ENCODE data around the gene MAP1LC3A.

Gene MAP1LC3A

DNA sequence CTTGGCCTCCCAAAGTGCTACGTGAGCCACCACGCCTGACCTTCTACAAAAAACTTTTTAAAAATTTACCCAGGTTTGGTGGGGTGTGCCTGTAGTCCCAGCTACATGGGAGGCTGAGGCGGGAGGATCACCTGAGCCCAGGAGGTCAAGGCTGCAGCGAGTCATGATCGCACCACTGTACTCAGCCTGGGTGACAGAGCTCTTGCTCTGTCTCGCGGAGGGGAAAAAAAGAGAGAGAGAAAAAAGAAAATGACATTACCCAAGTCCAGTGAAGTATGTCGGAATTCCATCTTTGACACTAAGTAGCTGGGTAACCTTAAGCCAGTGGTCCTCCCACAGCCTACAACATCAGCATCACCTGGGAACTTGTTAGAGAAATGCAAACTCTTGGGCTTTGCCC lies 18.8 kb upstream of the MAP1LC3A start (continued):
- TF ChIP-seq, protein P1, sequence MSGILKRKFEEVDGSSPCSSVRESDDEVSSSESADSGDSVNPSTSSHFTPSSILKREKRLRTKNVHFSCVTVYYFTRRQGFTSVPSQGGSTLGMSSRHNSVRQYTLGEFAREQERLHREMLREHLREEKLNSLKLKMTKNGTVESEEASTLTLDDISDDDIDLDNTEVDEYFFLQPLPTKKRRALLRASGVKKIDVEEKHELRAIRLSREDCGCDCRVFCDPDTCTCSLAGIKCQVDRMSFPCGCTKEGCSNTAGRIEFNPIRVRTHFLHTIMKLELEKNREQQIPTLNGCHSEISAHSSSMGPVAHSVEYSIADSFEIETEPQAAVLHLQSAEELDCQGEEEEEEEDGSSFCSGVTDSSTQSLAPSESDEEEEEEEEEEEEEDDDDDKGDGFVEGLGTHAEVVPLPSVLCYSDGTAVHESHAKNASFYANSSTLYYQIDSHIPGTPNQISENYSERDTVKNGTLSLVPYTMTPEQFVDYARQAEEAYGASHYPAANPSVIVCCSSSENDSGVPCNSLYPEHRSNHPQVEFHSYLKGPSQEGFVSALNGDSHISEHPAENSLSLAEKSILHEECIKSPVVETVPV (CRISPR knock-in tag; IDR thresholded peaks at IDR 0.05), result no peak

DNA sequence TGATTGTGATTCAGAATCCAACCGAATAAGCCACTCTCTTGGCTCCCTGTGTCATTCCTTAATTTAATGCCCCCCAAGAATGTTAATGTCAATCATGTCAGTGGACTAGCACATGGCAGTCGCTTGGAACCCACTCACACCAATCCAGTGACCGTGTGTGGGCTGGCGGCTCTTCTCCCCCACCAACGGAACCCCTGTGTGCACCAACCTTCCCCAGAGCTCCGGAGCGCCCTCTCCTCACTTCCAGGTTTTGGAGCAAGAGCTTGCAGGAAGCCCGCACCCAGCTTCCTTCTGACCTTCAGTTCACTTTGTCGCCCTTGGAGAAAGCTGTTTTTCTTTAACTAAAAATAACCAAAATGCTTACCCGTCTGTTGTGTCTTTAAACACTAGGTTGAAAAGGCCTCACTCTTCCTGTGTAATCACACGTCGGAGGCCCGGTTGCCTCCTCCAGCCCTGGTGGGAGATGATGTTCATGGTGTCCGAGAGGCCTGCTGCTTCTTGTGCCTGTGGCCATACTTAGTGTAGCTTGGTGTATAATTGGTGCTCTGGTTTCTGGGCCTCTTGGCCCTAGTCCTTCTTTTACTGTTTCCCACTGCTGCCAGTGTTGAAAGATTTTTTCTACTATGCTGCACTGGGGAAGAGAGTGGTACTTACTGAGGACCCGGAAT lies 17.8 kb upstream of the MAP1LC3A start:
- TF ChIP-seq GLIS3 (CRISPR knock-in tag; IDR thresholded peaks at IDR 0.05) (no peak), TOX (CRISPR knock-in tag; IDR thresholded peaks at IDR 0.05; ENCODE audit: borderline replicate concordance) (no peak)
- TF ChIP-seq, protein P1 (CRISPR knock-in tag; IDR thresholded peaks at IDR 0.05), result no peak
- TF ChIP-seq, protein P2, sequence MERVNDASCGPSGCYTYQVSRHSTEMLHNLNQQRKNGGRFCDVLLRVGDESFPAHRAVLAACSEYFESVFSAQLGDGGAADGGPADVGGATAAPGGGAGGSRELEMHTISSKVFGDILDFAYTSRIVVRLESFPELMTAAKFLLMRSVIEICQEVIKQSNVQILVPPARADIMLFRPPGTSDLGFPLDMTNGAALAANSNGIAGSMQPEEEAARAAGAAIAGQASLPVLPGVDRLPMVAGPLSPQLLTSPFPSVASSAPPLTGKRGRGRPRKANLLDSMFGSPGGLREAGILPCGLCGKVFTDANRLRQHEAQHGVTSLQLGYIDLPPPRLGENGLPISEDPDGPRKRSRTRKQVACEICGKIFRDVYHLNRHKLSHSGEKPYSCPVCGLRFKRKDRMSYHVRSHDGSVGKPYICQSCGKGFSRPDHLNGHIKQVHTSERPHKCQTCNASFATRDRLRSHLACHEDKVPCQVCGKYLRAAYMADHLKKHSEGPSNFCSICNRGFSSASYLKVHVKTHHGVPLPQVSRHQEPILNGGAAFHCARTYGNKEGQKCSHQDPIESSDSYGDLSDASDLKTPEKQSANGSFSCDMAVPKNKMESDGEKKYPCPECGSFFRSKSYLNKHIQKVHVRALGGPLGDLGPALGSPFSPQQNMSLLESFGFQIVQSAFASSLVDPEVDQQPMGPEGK (CRISPR knock-in tag; IDR thresholded peaks at IDR 0.05; ENCODE audit: borderline replicate concordance), result no peak
- TF ChIP-seq, protein P3, sequence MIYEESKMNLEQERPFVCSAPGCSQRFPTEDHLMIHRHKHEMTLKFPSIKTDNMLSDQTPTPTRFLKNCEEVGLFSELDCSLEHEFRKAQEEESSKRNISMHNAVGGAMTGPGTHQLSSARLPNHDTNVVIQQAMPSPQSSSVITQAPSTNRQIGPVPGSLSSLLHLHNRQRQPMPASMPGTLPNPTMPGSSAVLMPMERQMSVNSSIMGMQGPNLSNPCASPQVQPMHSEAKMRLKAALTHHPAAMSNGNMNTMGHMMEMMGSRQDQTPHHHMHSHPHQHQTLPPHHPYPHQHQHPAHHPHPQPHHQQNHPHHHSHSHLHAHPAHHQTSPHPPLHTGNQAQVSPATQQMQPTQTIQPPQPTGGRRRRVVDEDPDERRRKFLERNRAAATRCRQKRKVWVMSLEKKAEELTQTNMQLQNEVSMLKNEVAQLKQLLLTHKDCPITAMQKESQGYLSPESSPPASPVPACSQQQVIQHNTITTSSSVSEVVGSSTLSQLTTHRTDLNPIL (CRISPR knock-in tag; IDR thresholded peaks at IDR 0.05; ENCODE audit: low read depth), result no peak
- TF ChIP-seq, protein P4, sequence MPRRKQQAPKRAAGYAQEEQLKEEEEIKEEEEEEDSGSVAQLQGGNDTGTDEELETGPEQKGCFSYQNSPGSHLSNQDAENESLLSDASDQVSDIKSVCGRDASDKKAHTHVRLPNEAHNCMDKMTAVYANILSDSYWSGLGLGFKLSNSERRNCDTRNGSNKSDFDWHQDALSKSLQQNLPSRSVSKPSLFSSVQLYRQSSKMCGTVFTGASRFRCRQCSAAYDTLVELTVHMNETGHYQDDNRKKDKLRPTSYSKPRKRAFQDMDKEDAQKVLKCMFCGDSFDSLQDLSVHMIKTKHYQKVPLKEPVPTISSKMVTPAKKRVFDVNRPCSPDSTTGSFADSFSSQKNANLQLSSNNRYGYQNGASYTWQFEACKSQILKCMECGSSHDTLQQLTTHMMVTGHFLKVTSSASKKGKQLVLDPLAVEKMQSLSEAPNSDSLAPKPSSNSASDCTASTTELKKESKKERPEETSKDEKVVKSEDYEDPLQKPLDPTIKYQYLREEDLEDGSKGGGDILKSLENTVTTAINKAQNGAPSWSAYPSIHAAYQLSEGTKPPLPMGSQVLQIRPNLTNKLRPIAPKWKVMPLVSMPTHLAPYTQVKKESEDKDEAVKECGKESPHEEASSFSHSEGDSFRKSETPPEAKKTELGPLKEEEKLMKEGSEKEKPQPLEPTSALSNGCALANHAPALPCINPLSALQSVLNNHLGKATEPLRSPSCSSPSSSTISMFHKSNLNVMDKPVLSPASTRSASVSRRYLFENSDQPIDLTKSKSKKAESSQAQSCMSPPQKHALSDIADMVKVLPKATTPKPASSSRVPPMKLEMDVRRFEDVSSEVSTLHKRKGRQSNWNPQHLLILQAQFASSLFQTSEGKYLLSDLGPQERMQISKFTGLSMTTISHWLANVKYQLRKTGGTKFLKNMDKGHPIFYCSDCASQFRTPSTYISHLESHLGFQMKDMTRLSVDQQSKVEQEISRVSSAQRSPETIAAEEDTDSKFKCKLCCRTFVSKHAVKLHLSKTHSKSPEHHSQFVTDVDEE (CRISPR knock-in tag; IDR thresholded peaks at IDR 0.05), result no peak
- ATAC-seq, result no peak

DNA sequence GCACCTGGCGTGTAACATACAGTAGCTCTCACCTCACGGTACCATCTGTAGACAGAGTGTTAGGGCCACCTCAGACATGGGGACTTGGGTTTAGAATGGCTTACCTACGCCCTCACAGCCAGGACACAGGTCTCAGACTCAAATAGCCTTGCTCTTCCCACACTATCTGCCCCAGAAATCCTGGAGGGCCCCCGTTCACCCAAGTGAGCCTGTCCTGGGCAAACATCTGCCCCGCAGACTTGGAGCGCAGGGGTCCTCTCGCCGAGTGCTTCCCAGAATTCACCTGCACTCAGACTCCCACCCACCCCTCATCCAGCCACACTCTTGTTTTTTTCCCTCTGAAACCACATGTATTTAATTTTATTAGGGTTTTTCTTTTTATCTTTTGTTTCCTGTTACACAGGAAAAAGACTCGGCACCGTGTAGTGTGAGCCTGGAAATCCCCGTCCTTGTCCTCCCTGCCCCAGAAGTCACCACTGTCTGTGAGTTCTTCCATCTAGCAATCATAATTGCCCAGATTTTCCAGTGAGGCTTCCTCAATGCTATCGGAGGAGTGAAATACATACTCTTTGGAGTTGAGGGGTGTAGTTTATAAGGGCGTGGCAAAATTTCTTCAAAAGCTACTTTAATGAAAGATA lies 17.1 kb upstream of the MAP1LC3A start:
- ATAC-seq, result no peak
- no peak for TF ChIP-seq RARB (CRISPR knock-in tag; IDR thresholded peaks at IDR 0.05)
- TF ChIP-seq ARNTL (CRISPR knock-in tag; IDR thresholded peaks at IDR 0.05; ENCODE audit: borderline replicate concordance, low read depth), result no peak
- TF ChIP-seq ZC3H10 (CRISPR knock-in tag; IDR thresholded peaks at IDR 0.05), result no peak
- no peak for TF ChIP-seq TOX (CRISPR knock-in tag; IDR thresholded peaks at IDR 0.05; ENCODE audit: borderline replicate concordance)

DNA sequence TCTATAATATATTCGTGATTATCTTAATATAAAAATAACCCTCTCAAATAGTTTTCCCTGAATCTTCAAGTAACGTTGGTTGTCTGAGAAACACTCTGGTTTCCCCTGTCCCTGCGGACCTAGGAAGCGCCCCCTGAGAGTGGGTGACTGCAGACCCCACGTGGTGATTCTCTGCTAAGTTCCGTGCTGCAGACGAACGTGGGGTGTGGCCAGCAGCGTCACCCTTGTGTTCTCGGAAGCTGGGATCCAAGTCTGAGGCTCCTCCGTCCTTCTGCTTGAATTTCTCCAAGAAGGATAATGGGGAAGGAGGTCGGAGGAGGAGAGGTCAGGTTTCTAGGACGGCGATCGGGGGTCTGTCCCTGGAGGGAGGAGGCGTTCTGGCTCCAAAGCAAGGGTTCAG lies 16.6 kb upstream of the MAP1LC3A start:
- ATAC-seq, result no peak
- TF ChIP-seq ZFP3 (CRISPR knock-in tag; IDR thresholded peaks at IDR 0.05) (no peak), ZFP30 (CRISPR knock-in tag; IDR thresholded peaks at IDR 0.05) (no peak), ZC3H10 (CRISPR knock-in tag; IDR thresholded peaks at IDR 0.05) (no peak), RARB (CRISPR knock-in tag; IDR thresholded peaks at IDR 0.05) (no peak), ISL1 (CRISPR knock-in tag; IDR thresholded peaks at IDR 0.05) (no peak), ZNF565 (CRISPR knock-in tag; conservative IDR thresholded peaks at IDR 0.05; ENCODE audit: low read depth) (no peak), ZNF8 (CRISPR knock-in tag; IDR thresholded peaks at IDR 0.05) (no peak), ZNF70 (CRISPR knock-in tag; IDR thresholded peaks at IDR 0.05) (no peak), ESRRG (CRISPR knock-in tag; IDR thresholded peaks at IDR 0.05) (no peak)
- TF ChIP-seq, protein P4 (CRISPR knock-in tag; IDR thresholded peaks at IDR 0.05), result no peak
- TF ChIP-seq, protein P2 (CRISPR knock-in tag; IDR thresholded peaks at IDR 0.05; ENCODE audit: borderline replicate concordance), result no peak
- TF ChIP-seq, protein P5, sequence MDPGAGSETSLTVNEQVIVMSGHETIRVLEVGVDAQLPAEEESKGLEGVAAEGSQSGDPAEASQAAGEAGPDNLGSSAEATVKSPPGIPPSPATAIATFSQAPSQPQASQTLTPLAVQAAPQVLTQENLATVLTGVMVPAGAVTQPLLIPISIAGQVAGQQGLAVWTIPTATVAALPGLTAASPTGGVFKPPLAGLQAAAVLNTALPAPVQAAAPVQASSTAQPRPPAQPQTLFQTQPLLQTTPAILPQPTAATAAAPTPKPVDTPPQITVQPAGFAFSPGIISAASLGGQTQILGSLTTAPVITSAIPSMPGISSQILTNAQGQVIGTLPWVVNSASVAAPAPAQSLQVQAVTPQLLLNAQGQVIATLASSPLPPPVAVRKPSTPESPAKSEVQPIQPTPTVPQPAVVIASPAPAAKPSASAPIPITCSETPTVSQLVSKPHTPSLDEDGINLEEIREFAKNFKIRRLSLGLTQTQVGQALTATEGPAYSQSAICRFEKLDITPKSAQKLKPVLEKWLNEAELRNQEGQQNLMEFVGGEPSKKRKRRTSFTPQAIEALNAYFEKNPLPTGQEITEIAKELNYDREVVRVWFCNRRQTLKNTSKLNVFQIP (CRISPR knock-in tag; IDR thresholded peaks at IDR 0.05; ENCODE audit: borderline replicate concordance, low read depth), result no peak
